IMR-90 (cell line): ENCODE measurements around the gene SH3RF3. TPM values are rescaled to one million over a fixed set of nuclear protein-coding genes. Genes with fewer than 3 reads are reported as not detected.

Experiments
- ATAC-seq: fragments of 200-7000 bp; cut with Tn5 transposase; 2 replicates; pipeline ENCODE4 v1.9.1; 2020; ENCODE audit warnings: low read depth, mild to moderate bottlenecking, moderate library complexity
- BruUV-seq: library from RNA; stranded (reverse); fragments of 400-500 nt; replicated peaks from 2 replicates; lab custom pipeline; 2021; lab: Mats Ljungman, UMichigan
- CTCF ChIA-PET: fragments of 300-600 bp; formaldehyde crosslinking; extraction: SDS; loops from one replicate; lab custom pipeline; 2021; ENCODE audit warnings: antibody characterized with exemption; lab: Yijun Ruan, JAX
- POLR2A ChIA-PET: fragments of 300-600 bp; sonication (Branson Sonifier 250); formaldehyde crosslinking; loops from one replicate; lab custom pipeline; 2022; ENCODE audit warnings: antibody characterized with exemption; ENCODE audit not compliant: unreplicated experiment; lab: Charles Lee
- DNase-seq: peaks from one replicate; pipeline ENCODE4 v3.0.0; 2013
- H2AFZ ChIP-seq: replicated peaks from 2 replicates; pipeline ENCODE3; 2013; ENCODE audit warnings: low read length, mild to moderate bottlenecking; ENCODE audit not compliant: poor library complexity
- H2AK5ac ChIP-seq: 2 replicates; pipeline ENCODE4 v1.6.1; 2013; ENCODE audit warnings: low read depth, low read length, inconsistent platforms
- H2AK9ac ChIP-seq: replicated peaks from 2 replicates; pipeline ENCODE3; 2013; ENCODE audit warnings: mild to moderate bottlenecking, low read depth, low read length, moderate library complexity; ENCODE audit not compliant: poor library complexity
- H2BK120ac ChIP-seq: 2 replicates; pipeline ENCODE4 v1.6.1; 2013; ENCODE audit warnings: low read depth, low read length, inconsistent platforms
- H2BK15ac ChIP-seq: 3 replicates; pipeline ENCODE4 v1.6.1; 2013; ENCODE audit warnings: low read depth, low read length, inconsistent platforms
- H2BK20ac ChIP-seq: 2 replicates; pipeline ENCODE4 v1.6.1; 2013; ENCODE audit warnings: low read depth, mild to moderate bottlenecking, inconsistent platforms, low read length, moderate library complexity
- H2BK5ac ChIP-seq: 2 replicates; pipeline ENCODE4 v1.6.1; 2013; ENCODE audit warnings: mild to moderate bottlenecking, low read depth, low read length, inconsistent platforms; ENCODE audit not compliant: poor library complexity, severe bottlenecking
- H3K14ac ChIP-seq: replicated peaks from 2 replicates; pipeline ENCODE4 v1.6.1; 2013; ENCODE audit warnings: low read depth, low read length, inconsistent platforms
- H3K18ac ChIP-seq: 2 replicates; pipeline ENCODE4 v1.6.1; 2013; ENCODE audit warnings: low read depth, low read length, control low read depth
- H3K23ac ChIP-seq: 2 replicates; pipeline ENCODE4 v1.6.1; 2013; ENCODE audit warnings: low read depth, low read length, inconsistent platforms
- H3K27ac ChIP-seq: 2 replicates; pipeline ENCODE4 v1.5.1; 2013; ENCODE audit warnings: mild to moderate bottlenecking, control low read depth, low read length; ENCODE audit not compliant: insufficient read depth
- H3K27me3 ChIP-seq: 2 replicates; pipeline ENCODE4 v1.6.1; 2013; ENCODE audit warnings: low read length; ENCODE audit not compliant: control insufficient read depth, insufficient read depth
- H3K36me3 ChIP-seq: 2 replicates; pipeline ENCODE4 v1.6.1; 2013; ENCODE audit warnings: low read length, mixed read lengths; ENCODE audit not compliant: control insufficient read depth, insufficient read depth
- H3K4ac ChIP-seq: 2 replicates; pipeline ENCODE4 v1.6.1; 2013; ENCODE audit warnings: low read depth, low read length, inconsistent platforms
- H3K4me1 ChIP-seq: 2 replicates; pipeline ENCODE4 v1.6.1; 2013; ENCODE audit warnings: low read length, mixed read lengths; ENCODE audit not compliant: control insufficient read depth, insufficient read depth
- H3K4me2 ChIP-seq: 2 replicates; pipeline ENCODE4 v1.6.1; 2013; ENCODE audit warnings: low read depth, mild to moderate bottlenecking, control low read depth, low read length, moderate library complexity
- H3K4me3 ChIP-seq: 2 replicates; pipeline ENCODE4 v1.5.1; 2013; ENCODE audit warnings: low read depth, mild to moderate bottlenecking, control low read depth, low read length, moderate library complexity; ENCODE audit not compliant: insufficient read depth
- H3K56ac ChIP-seq: 2 replicates; pipeline ENCODE4 v1.6.1; 2013; ENCODE audit warnings: low read length, inconsistent platforms; ENCODE audit not compliant: insufficient read depth; ENCODE audit errors: extremely low read depth
- H3K79me1 ChIP-seq, 2 experiments: 2 replicates each; pipeline ENCODE4 v1.6.1; 2013; ENCODE audit warnings: low read length in 2 of 2, inconsistent platforms in 1 of 2, low read depth in 1 of 2
- H3K9ac ChIP-seq: 2 replicates; pipeline ENCODE4 v1.6.1; 2013; ENCODE audit warnings: low read depth, low read length, control low read depth
- H3K9me1 ChIP-seq: 2 replicates; pipeline ENCODE4 v1.6.1; 2013; ENCODE audit warnings: low read length, inconsistent platforms; ENCODE audit not compliant: insufficient read depth
- H3K9me3 ChIP-seq: 2 replicates; pipeline ENCODE4 v1.6.1; 2013; ENCODE audit warnings: low read length; ENCODE audit not compliant: control insufficient read depth, insufficient read depth
- H4K20me1 ChIP-seq: 2 replicates; pipeline ENCODE4 v1.6.1; 2013; ENCODE audit warnings: low read length, inconsistent platforms; ENCODE audit not compliant: insufficient read depth
- H4K5ac ChIP-seq: 2 replicates; pipeline ENCODE4 v1.6.1; 2013; ENCODE audit warnings: mild to moderate bottlenecking, low read depth, low read length, control low read depth
- H4K8ac ChIP-seq, 2 experiments: 2 replicates each; pipeline ENCODE4 v1.6.1; 2013; ENCODE audit warnings: low read depth in 2 of 2, low read length in 2 of 2, control low read depth in 1 of 2, inconsistent platforms in 1 of 2
- H4K91ac ChIP-seq: 2 replicates; pipeline ENCODE4 v1.6.1; 2013; ENCODE audit warnings: low read depth, low read length, inconsistent platforms; ENCODE audit not compliant: insufficient read depth
- BHLHE40 ChIP-seq: fragments of 150-350 bp; IDR thresholded peaks from 2 replicates; pipeline ENCODE4 v1.6.1; 2016; ENCODE audit warnings: mild to moderate bottlenecking, low read depth, low read length
- CEBPB ChIP-seq: IDR thresholded peaks from 2 replicates; pipeline ENCODE4 v1.6.1; 2012; ENCODE audit warnings: low read depth, low read length, improper control_type of control experiment
- CHD1 ChIP-seq: IDR thresholded peaks from 2 replicates; pipeline ENCODE4 v1.6.1; 2012; ENCODE audit warnings: low read depth, low read length, improper control_type of control experiment
- CTCF ChIP-seq: conservative IDR thresholded peaks from 2 replicates; pipeline ENCODE4 v1.5.1; 2012; ENCODE audit warnings: mild to moderate bottlenecking, low read depth, low read length, improper control_type of control experiment
- ELK1 ChIP-seq: fragments of 150-350 bp; IDR thresholded peaks from 2 replicates; pipeline ENCODE4 v1.6.1; 2016; ENCODE audit warnings: low read depth, mild to moderate bottlenecking, low read length, moderate library complexity, borderline replicate concordance
- FOS ChIP-seq: fragments of 150-350 bp; IDR thresholded peaks from 2 replicates; pipeline ENCODE4 v1.6.1; 2016; ENCODE audit warnings: low read depth, low read length
- MAFK ChIP-seq: IDR thresholded peaks from 2 replicates; pipeline ENCODE4 v1.6.1; 2012; ENCODE audit warnings: low read depth, low read length, improper control_type of control experiment
- MAZ ChIP-seq: IDR thresholded peaks from 2 replicates; pipeline ENCODE4 v1.6.1; 2012; ENCODE audit warnings: low read depth, mild to moderate bottlenecking, low read length, improper control_type of control experiment, moderate library complexity, borderline replicate concordance
- MXI1 ChIP-seq: IDR thresholded peaks from 2 replicates; pipeline ENCODE4 v1.6.1; 2012; ENCODE audit warnings: low read depth, mild to moderate bottlenecking, low read length, moderate library complexity, borderline replicate concordance
- NFE2L2 ChIP-seq: fragments of 150-350 bp; IDR thresholded peaks from 2 replicates; pipeline ENCODE4 v1.6.1; 2016; ENCODE audit warnings: low read depth, mild to moderate bottlenecking, low read length
- POLR2A ChIP-seq: IDR thresholded peaks from 2 replicates; pipeline ENCODE4 v1.6.1; 2012; ENCODE audit warnings: mild to moderate bottlenecking, low read depth, low read length
- RAD21 ChIP-seq: IDR thresholded peaks from 2 replicates; pipeline ENCODE4 v1.6.1; 2012; ENCODE audit warnings: low read length, improper control_type of control experiment
- RCOR1 ChIP-seq: IDR thresholded peaks from 2 replicates; pipeline ENCODE4 v1.6.1; 2012; ENCODE audit warnings: mild to moderate bottlenecking, low read length, improper control_type of control experiment; ENCODE audit not compliant: insufficient replicate concordance
- RFX5 ChIP-seq: IDR thresholded peaks from 2 replicates; pipeline ENCODE4 v1.8.0; 2012; ENCODE audit warnings: low read depth, mild to moderate bottlenecking, low read length, moderate library complexity
- SMC3 ChIP-seq: fragments of 150-350 bp; IDR thresholded peaks from 2 replicates; pipeline ENCODE4 v1.6.1; 2016; ENCODE audit warnings: low read depth, mild to moderate bottlenecking, antibody characterized with exemption, low read length, moderate library complexity
- USF2 ChIP-seq: fragments of 150-350 bp; IDR thresholded peaks from 2 replicates; pipeline ENCODE4 v1.6.1; 2017; ENCODE audit warnings: mild to moderate bottlenecking, antibody characterized with exemption, low read length, low read depth
- WGBS, 2 experiments: methylation state at CpG; one replicate each; pipeline versions ENCODE4 v1.1.5 to v1.1.7; 2013; ENCODE audit warnings: missing lambda C conversion rate in 2 of 2; ENCODE audit not compliant: insufficient read length in 1 of 2; ENCODE audit errors: extremely low coverage in 2 of 2; 5-methylcytosine and 5-hydroxymethylcytosine counted together
- dilution Hi-C: fragments of 300-500 bp; cut with HindIII; formaldehyde crosslinking; loops from one replicate; pipeline ENCODE4 v1.14.3; 2018; ENCODE audit warnings: low sequenced_read_pairs; ENCODE audit not compliant: unreplicated experiment
- in situ Hi-C: fragments of 300-500 bp; cut with MboI; formaldehyde crosslinking; loops from 3 replicates; pipeline ENCODE4 v1.14.3; 2019; ENCODE audit warnings: low sequenced_read_pairs, inconsistent platforms, mixed read lengths
- intact Hi-C: fragments of 100-400 bp; cut with micrococcal nuclease; formaldehyde crosslinking; loops from 2 replicates; pipeline ENCODE4 v1.10.0; 2022
- polyA plus RNA-seq, 3 experiments: library from polyadenylated mRNA; depleted of rRNA; stranded (reverse); fragments of >200 nt; gene quantifications; 2 replicates each; pipeline ENCODE4 v1.2.3, GENCODE V29; 2012; ENCODE audit warnings: low replicate concordance in 1 of 3
- total RNA-seq: library from RNA; depleted of rRNA; stranded (reverse); fragments of >200 nt; gene quantifications from 2 replicates; pipeline ENCODE4 v1.2.3, GENCODE V29; 2012

SH3RF3 gene
- total and polyA plus RNA-seq, 2 of the 4 experiments (the other 2 are of a cell fraction), result 3.4 to 5.3 TPM

- no peak overlapping the region for H2BK20ac ChIP-seq
- no peaks in the 10 kb centered on the region for H3K27me3 ChIP-seq
- H3K9me1 ChIP-seq, result peaks cover 18% of the 10 kb centered on the region
- dilution Hi-C loops, result no loop called here
- ATAC-seq (no peak), DNase-seq (no peak)
- no peak overlapping the region for H2BK120ac ChIP-seq
- H4K91ac ChIP-seq, result no peak overlapping the region
- no peak overlapping the region for H2AFZ ChIP-seq
- H3K14ac ChIP-seq, result no peak overlapping the region
- no peak overlapping the region for H3K27ac ChIP-seq
- H3K4me3 ChIP-seq, result no peak overlapping the region
- TF ChIP-seq RFX5, result no peak
- no peak for TF ChIP-seq MAFK
- no peak for TF ChIP-seq RAD21
- TF ChIP-seq USF2, result no peak
- TF ChIP-seq MXI1, result no peak
- no peak for TF ChIP-seq NFE2L2
- no peak for TF ChIP-seq ELK1
- no peak for TF ChIP-seq RCOR1
- TF ChIP-seq CTCF, result no peak
- TF ChIP-seq CHD1, result no peak
- TF ChIP-seq CEBPB, result no peak
- no peak for TF ChIP-seq BHLHE40
- no peak for TF ChIP-seq POLR2A
- no peak for TF ChIP-seq FOS
- no peak for TF ChIP-seq MAZ
- no peak for TF ChIP-seq SMC3
- intact Hi-C loops, result no loop called here
- in situ Hi-C loops, result loop anchor here (25.0 kb wide), 1 partner anchor 210 kb away; the partner anchor contains the start of gene SH3RF3
- H3K4me1 ChIP-seq, result peaks cover 25% of the 10 kb centered on the region
- H3K56ac ChIP-seq, result no peak overlapping the region
- H2BK15ac ChIP-seq, result no peak overlapping the region
- WGBS, 2 experiments, result 100% methylated on average over 4 of the region's 13 CpGs; no CpG with 5 or more reads in 1 of the 2 experiments
- H3K9ac ChIP-seq, result no peak overlapping the region
- no peak overlapping the region for H3K23ac ChIP-seq
- no peak overlapping the region for H3K18ac ChIP-seq
- H4K8ac ChIP-seq, result no peak overlapping the region
- peaks cover 30 to 97% of the 10 kb centered on the region in 2 experiments for H3K79me1 ChIP-seq
- CTCF ChIA-PET, result no interaction called here
- peaks cover 42% of the 10 kb centered on the region for H4K20me1 ChIP-seq
- no peak overlapping the region for H3K4ac ChIP-seq
- POLR2A ChIA-PET, result no interaction called here
- no TSS peak for BruUV-seq
- H2AK5ac ChIP-seq, result peak overlapping the region; percentile 46
- no peak overlapping the region for H2AK9ac ChIP-seq
- no peak overlapping the region for H2BK5ac ChIP-seq
- H3K4me2 ChIP-seq, result no peak overlapping the region
- no peaks in the 10 kb centered on the region for H3K9me3 ChIP-seq
- H3K36me3 ChIP-seq, result peaks cover 3% of the 10 kb centered on the region; the same call in 1 of the 2 replicates
- H4K5ac ChIP-seq, result no peak overlapping the region
Observed at GRCh38 chr2:109347626-109348025, 218.6 kb downstream of the SH3RF3 start.
